Prostate gland (tissue), 2 donors: ENCODE results near the gene CST8. TPM values are rescaled to one million over a fixed set of nuclear protein-coding genes. Genes with fewer than 3 reads are reported as not detected.

ENCODE experiments used
- DNase-seq: peaks from one replicate; pipeline ENCODE4 v3.0.0-alpha.2; 2019; ENCODE audit warnings: low spot score
- H3K27ac ChIP-seq, 2 donors: fragments of 200-600 bp; sonication (generic); 2 replicates each; pipeline ENCODE4 v1.5.1; 2017 to 2019
- H3K27me3 ChIP-seq: fragments of 200-600 bp; sonication (generic); replicated peaks from 2 replicates; pipeline ENCODE4 v1.5.1; 2019; ENCODE audit not compliant: insufficient read depth
- H3K36me3 ChIP-seq, 2 donors: fragments of 200-600 bp; sonication (generic); 1 replicate in 1 of 2; 2 replicates in 1 of 2; pipeline versions ENCODE4 v1.5.1 to v1.8.1; 2017 to 2019
- H3K4me1 ChIP-seq: fragments of 200-600 bp; sonication (generic); replicated peaks from 2 replicates; pipeline ENCODE4 v1.5.1; 2019
- H3K4me3 ChIP-seq, 2 donors: fragments of 200-600 bp; sonication (generic); 2 replicates each; pipeline ENCODE4 v1.5.1; 2017 to 2019
- H3K9me3 ChIP-seq: fragments of 200-600 bp; sonication (generic); 2 replicates; pipeline ENCODE4 v1.5.1; 2017
- POLR2A ChIP-seq: fragments of 450-650 bp; IDR thresholded peaks from one replicate; pipeline ENCODE4 v1.6.1; 2016; ENCODE audit warnings: antibody characterized with exemption, mild to moderate bottlenecking
- POLR2AphosphoS5 ChIP-seq: sonication (generic); formaldehyde crosslinking; IDR thresholded peaks from one replicate; pipeline ENCODE4 v1.6.1; 2017; ENCODE audit warnings: antibody characterized with exemption
- WGBS: methylation state at CpG from one replicate; pipeline ENCODE4 v1.1.5; 2018; 5-methylcytosine and 5-hydroxymethylcytosine counted together
- intact Hi-C: fragments of 100-400 bp; cut with DNase I; formaldehyde crosslinking; loops from one replicate; pipeline ENCODE4 v1.14.2; 2022
- total RNA-seq, 2 donors: library from RNA; depleted of rRNA; stranded (reverse); fragments of >200 nt; gene quantifications; one replicate each; pipeline ENCODE4 v1.1.0, GENCODE V29; 2016
- TF ChIP-seq, protein P1 (sequence below), 4 experiments: fragments of 200-600 bp in 2 of 4; fragments of 450-650 bp in 2 of 4; sonication (generic) in 2 of 4; IDR thresholded peaks; 1 replicate in 3 of 4; 2 replicates in 1 of 4; pipeline ENCODE4 v1.5.1; 2016 to 2019; ENCODE audit warnings: antibody characterized with exemption in 4 of 4, mild to moderate bottlenecking in 2 of 4, moderate library complexity in 2 of 4

The CST8 gene
- total RNA-seq, 2 donors from 2014 or later = 0.74 TPM; not detected in 1

DNA sequence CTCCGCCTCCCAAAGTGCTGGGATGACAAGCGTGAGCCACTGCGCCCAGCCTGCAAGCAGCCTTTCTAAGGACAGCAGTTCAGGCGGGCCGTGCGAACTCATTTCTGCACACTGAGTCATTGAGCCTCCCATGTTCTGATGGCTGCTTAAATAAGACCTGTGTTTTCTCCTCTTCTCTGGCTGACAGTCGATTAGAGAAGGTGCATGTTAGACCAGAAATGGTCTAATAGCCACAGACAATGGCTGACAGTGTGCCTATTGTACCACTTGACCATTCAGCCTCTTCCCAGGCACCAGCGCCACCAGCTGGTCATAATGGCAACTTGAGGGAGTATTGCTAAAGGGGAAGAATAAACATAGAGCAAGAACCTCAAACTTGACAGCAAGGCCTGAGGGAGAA is 44.4 kb upstream of the CST8 start:
- no peaks in the 10 kb centered on the region for H3K9me3 ChIP-seq

DNA sequence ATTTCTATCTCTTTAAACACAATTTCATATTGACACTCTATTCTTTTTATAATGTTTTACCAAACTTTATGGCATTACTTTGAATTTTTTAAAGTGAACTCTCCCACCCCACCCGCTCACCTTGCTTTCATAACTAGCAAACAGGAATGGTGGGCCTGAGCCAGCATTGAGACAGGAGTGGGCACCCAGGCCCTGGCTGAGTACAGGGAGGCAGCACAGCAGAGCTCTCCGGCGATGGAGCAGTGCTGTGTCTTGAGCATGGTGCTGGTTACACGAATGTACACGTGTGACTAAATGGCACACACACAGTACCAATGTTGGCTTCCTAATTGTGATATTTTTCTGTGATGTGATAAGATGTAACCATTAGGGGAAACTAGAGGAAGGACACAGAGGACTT is 42.8 kb upstream of the CST8 start:
- H3K4me1 ChIP-seq = no peaks in the 10 kb centered on the region
- no peak for DNase-seq
- no peaks in the 10 kb centered on the region for H3K27me3 ChIP-seq
- H3K27ac ChIP-seq = no peak overlapping the region
- no peaks in the 10 kb centered on the region for H3K36me3 ChIP-seq
- no peaks in the 10 kb centered on the region for H3K9me3 ChIP-seq
- TF ChIP-seq POLR2AphosphoS5 = no peak
- TF ChIP-seq, protein P1, sequence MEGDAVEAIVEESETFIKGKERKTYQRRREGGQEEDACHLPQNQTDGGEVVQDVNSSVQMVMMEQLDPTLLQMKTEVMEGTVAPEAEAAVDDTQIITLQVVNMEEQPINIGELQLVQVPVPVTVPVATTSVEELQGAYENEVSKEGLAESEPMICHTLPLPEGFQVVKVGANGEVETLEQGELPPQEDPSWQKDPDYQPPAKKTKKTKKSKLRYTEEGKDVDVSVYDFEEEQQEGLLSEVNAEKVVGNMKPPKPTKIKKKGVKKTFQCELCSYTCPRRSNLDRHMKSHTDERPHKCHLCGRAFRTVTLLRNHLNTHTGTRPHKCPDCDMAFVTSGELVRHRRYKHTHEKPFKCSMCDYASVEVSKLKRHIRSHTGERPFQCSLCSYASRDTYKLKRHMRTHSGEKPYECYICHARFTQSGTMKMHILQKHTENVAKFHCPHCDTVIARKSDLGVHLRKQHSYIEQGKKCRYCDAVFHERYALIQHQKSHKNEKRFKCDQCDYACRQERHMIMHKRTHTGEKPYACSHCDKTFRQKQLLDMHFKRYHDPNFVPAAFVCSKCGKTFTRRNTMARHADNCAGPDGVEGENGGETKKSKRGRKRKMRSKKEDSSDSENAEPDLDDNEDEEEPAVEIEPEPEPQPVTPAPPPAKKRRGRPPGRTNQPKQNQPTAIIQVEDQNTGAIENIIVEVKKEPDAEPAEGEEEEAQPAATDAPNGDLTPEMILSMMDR (IDR thresholded peaks at IDR 0.05) = no peak
- TF ChIP-seq POLR2A = no peak
- H3K4me3 ChIP-seq = no peak overlapping the region
- 82% methylated on average over 5 of the region's 5 CpGs for WGBS
- intact Hi-C loops = no loop called here

More for the DNA sequence above, 44.4 kb upstream of the CST8 start:
- DNase-seq = no peak
- intact Hi-C loops = no loop called here
- no peak overlapping the region for H3K4me3 ChIP-seq
- H3K4me1 ChIP-seq = no peaks in the 10 kb centered on the region
- TF ChIP-seq, protein P1 (IDR thresholded peaks at IDR 0.05) = peak in 2 of 4 experiments; percentile 26
- no peak for TF ChIP-seq POLR2AphosphoS5
- no peak for TF ChIP-seq POLR2A
- 80% methylated on average over 8 of the region's 8 CpGs for WGBS
- no peaks in the 10 kb centered on the region for H3K36me3 ChIP-seq
- H3K27me3 ChIP-seq = no peaks in the 10 kb centered on the region
- no peak overlapping the region for H3K27ac ChIP-seq

DNA sequence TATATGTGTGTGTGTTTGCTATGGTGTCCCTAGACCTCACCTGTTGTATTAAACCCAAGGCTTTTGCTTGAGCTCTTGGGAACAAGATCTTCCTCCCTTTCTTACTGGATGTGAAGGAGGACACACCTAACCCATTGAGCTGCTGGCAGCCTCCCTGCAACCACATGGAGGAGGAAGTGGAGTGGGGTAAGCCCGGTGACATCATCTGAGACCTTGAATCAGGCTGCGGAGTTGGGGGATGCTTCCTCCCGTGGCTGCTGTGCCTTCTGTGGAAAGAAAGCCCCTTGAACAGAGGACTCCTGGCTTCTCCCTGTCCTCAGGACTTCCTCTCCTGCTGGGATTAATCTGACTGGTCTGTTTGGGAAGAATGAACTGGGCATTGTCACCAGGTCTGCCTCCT is 41.5 kb upstream of the CST8 start:
- 70% methylated on average over 3 of the region's 3 CpGs for WGBS
- Histone ChIP-seq H3K9me3 (no peaks in the 10 kb centered on the region), H3K27me3 (no peaks in the 10 kb centered on the region), H3K4me3 (no peak overlapping the region), H3K27ac (no peak overlapping the region), H3K4me1 (no peaks in the 10 kb centered on the region), H3K36me3 (no peaks in the 10 kb centered on the region)
- DNase-seq = no peak
- intact Hi-C loops = no loop called here
- TF ChIP-seq, protein P1 (IDR thresholded peaks at IDR 0.05) = no peak
- TF ChIP-seq POLR2AphosphoS5 (no peak), POLR2A (no peak)

DNA sequence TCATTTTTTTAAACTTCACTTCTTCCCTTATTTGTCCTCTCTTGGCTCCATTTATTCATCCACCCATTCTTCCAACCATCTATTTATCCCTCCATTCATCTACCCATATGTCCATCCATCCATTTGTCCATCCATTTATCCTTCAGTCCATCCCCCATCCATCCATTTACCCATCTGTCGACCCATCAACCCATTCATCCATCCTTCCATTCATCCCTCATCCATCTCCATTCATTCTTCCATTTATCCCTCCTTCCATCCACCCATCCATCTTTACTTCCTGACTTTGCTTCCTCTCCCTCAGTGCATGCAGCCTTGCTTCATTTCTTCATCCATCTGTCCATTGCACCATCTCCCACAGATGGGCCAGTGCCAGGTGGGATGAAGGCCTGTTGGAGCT is 40.0 kb upstream of the CST8 start:
- whole genome bisulfite sequencing = 100% methylated on average over 1 of the region's 1 CpG
- Histone ChIP-seq H3K27me3 (no peaks in the 10 kb centered on the region), H3K36me3 (no peaks in the 10 kb centered on the region), H3K4me1 (no peaks in the 10 kb centered on the region), H3K9me3 (no peaks in the 10 kb centered on the region), H3K27ac (no peak overlapping the region), H3K4me3 (no peak overlapping the region)
- no peak for TF ChIP-seq POLR2AphosphoS5
- no peak for TF ChIP-seq POLR2A
- TF ChIP-seq, protein P1 (IDR thresholded peaks at IDR 0.05) = no peak
- intact Hi-C loops = no loop called here
- no peak for DNase-seq

DNA sequence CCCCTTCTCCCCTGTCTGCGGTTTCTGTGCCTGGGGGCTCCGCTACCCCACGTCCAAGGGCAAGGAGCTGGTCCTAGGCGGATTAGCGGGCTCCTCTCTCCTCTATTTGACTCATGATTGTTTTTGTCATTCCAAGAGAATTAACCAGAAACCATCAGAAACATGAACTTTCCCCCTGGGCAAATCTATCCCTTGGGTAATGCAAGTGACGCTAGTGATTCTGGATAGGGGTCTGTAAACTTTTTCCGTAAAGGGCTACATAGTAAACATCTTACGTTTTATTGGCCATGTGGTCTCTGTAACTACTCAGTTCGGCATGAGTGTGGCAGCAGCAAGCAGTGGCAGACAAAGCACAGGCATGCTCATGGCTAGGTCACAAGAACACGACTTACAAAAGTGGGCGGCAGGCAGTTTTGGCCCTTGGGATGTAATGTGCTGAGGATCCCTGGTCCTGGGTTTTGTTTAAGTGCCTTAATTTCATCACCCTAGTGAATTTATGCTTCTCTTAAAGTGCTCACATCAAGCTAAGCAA is 38.9 kb upstream of the CST8 start:
- intact Hi-C loops = no loop called here
- H3K9me3 ChIP-seq = no peaks in the 10 kb centered on the region
- H3K27me3 ChIP-seq = no peaks in the 10 kb centered on the region
- H3K36me3 ChIP-seq = no peaks in the 10 kb centered on the region
- H3K27ac ChIP-seq = no peak overlapping the region
- TF ChIP-seq POLR2A = no peak
- no peak for TF ChIP-seq POLR2AphosphoS5
- TF ChIP-seq, protein P1 (IDR thresholded peaks at IDR 0.05) = no peak
- 42% methylated on average over 11 of the region's 11 CpGs for WGBS
- no peak overlapping the region for H3K4me3 ChIP-seq
- DNase-seq = no peak
- H3K4me1 ChIP-seq = no peaks in the 10 kb centered on the region
